OCI-LY7 (cell line): ENCODE results near the gene UROD.
"Not testable (repeated sequence)": the region's sequence is repeated elsewhere in the genome, so short reads cannot be mapped to it uniquely, and the experiment has no call there.

ENCODE experiments used
- CTCF ChIP-seq: fragments of 200-600 bp; sonication (generic); conservative IDR thresholded peaks from 2 replicates; pipeline ENCODE4 v1.5.1; 2014; ENCODE audit warnings: mild to moderate bottlenecking, antibody characterized with exemption, low read length, moderate library complexity, mixed read lengths
- EZH2phosphoT487 ChIP-seq: fragments of 200-600 bp; sonication (generic); IDR thresholded peaks from 2 replicates; pipeline ENCODE4 v1.6.1; 2018; ENCODE audit warnings: low read depth, borderline replicate concordance, mild to moderate bottlenecking, mixed run types, antibody characterized with exemption, low read length, moderate library complexity, mixed read lengths

- TF ChIP-seq CTCF, EZH2phosphoT487: not testable (repeated sequence)
These were observed 34.7 kb upstream of the UROD start for GRCh38 chr1:44977372-44977771.
